NCI-H526 (cell line): ENCODE results near the gene OXER1.
"Not testable (repeated sequence)": the region's sequence is repeated elsewhere in the genome, so short reads cannot be mapped to it uniquely, and the experiment has no call there.

Source experiments
- DNase-seq, 2 experiments: peaks; one replicate each; lab custom pipeline; 2025; lab: John Stamatoyannopoulos, UW

Gene OXER1

GRCh38 chr2:42752314-42752713 is 11.6 kb downstream of the OXER1 start:
- DNase-seq: no peak

GRCh38 chr2:42748840-42749239 is 15.1 kb downstream of the OXER1 start:
- no peak for DNase-seq

GRCh38 chr2:42747422-42747821 is 16.5 kb downstream of the OXER1 start:
- DNase-seq: no peak

DNA sequence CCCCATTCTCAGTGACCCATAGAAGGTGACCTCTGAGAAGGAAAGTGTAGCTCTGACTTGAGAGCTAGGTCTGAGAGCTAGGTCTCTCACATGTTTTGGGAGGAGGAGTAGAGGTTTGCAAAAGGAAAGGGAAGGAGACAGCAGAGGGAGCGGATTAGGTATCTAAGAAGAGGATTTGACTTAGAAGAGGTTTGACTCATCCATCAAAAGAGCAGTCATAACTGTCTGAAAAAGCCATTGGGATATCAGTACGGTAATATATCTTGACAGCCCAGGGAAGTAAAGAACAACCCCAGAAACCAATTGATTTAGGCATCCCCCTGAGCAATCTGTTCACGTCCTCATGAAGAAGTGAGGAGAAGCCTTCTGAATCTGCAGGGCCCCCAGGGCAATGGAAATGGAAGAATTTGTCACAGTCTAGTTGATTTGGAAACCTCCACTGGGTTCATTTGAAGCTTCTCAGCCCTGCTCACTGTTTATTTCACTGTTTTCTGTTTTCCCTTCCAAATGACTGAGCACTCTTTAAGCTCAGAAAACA is 19.3 kb downstream of the OXER1 start:
- DNase-seq: no peak

GRCh38 chr2:42743659-42743990 is 20.3 kb downstream of the OXER1 start:
- DNase-seq: no peak

- no peak for DNase-seq
Observed at GRCh38 chr2:42742740-42743658, 20.9 kb downstream of the OXER1 start.

GRCh38 chr2:42741140-42741539 is 22.8 kb downstream of the OXER1 start:
- DNase-seq: no peak

DNA sequence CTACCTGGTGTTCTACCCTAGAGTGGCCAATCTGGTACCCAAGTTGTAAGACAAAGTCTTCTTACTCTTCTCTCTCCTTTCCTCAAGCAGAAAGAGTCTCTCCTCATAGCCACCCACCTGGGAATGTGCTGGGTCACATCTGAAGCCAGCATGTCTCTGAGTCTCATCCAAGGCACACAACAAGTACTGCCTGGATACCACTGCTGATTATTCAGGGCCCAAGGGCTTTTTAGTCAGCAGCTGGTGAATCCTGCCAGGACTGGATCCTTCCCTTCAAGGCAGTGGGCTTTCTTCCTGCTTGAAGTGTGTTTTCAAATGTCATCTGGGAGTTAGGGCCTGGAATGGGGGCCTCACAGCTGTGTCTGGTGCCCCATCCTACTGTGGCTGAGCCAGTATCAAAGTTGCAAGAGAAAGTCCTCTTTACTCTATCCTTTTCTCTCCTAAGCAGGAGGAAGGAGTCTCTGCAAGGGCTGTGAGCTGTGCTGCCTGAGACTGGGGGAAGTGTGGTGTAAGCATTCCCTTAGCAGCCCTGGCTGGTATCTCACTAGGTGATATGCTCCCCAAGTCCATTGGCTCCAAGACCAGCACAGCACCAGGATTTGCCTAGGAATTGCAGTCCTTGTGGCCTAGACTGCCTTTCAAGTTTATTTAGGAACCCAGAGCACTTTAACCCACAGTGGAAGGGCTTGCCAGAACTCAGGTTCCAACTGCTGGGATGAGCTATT is 27.2 kb downstream of the OXER1 start:
- no peak for DNase-seq

- DNase-seq: no peak
Observed at GRCh38 chr2:42733852-42734251, 30.1 kb downstream of the OXER1 start.

GRCh38 chr2:42731316-42731715 is 32.6 kb downstream of the OXER1 start:
- DNase-seq: not testable (repeated sequence)

DNA sequence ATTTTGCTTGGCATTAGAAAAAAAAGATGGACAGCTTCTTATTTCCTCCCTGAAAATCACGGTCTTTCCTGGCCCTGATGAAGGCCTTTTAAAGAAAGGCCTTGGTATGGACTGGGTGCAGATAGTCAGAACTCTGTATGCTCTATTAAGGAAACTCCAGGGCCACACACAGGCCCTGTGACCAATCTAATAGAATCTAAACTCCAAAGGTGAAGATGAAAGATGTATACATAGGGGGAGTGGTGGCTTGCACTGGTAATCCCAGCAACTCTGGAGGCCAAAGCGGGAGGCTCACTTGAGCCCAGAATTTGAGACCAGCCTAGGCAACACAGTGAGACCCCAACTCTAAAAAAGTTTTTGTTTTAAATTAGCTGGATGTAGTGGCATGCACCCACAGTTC is 37.3 kb downstream of the OXER1 start:
- no peak for DNase-seq

DNA sequence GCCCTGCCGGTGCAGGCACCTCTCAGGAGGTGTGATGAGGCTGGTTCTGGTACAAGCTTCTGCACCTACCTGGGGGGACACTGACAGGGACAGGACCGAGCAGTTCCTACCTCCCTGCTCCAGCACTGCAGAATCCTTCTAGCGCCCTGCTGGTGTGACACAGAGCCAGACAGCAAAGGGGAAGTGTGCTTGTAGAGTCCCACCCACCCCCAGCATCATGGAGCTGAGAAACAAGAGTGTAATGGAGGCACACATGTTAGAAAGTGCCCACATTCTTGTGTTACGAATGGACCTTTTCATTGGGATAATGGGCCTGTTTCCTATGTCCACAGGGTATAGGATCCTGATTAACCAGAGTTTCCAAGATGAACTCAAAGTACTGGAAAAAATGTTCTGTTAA is 38.3 kb downstream of the OXER1 start:
- DNase-seq: no peak

- DNase-seq: no peak
Observed at GRCh38 chr2:42724886-42725285, 39.0 kb downstream of the OXER1 start.

GRCh38 chr2:42723465-42723864 is 40.5 kb downstream of the OXER1 start:
- no peak for DNase-seq

GRCh38 chr2:42722320-42723190 is 41.4 kb downstream of the OXER1 start:
- no peak for DNase-seq

DNA sequence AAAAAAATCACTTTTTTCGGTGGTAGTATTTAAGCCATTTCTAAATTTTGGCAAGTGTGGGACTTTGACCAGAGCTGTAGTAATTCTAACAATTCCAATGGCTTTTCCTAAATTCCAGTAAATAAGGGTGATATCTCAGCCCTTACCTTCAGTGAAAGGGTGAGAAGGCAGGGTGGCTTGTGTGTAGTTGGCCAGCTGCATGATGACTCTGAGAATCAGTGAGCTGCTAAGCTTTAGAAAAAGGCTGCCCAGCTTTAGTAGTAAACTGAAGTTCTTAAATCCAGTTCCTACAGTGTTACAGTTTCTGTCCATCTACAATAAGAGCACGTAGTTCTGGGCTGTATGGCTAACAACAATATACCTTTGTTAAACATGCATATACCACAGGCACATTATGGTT is 42.0 kb downstream of the OXER1 start:
- DNase-seq: no peak

GRCh38 chr2:42714686-42715085 is 49.2 kb downstream of the OXER1 start:
- no peak for DNase-seq

GRCh38 chr2:42713920-42714319 is 50.0 kb downstream of the OXER1 start:
- DNase-seq: no peak

- no peak for DNase-seq
Observed at GRCh38 chr2:42712934-42713333, 51.0 kb downstream of the OXER1 start.
